LNCAP (cell line): ENCODE results near the gene EXOSC5.

Experiments
- CTCF ChIP-seq: fragments of 450-650 bp; IDR thresholded peaks from 2 replicates; pipeline ENCODE4 v1.5.1; 2017; ENCODE audit warnings: mild to moderate bottlenecking

Gene EXOSC5

GRCh38 chr19:41413947-41414346 lies 16.8 kb upstream of the EXOSC5 start:
- no peak for TF ChIP-seq CTCF

GRCh38 chr19:41412953-41413352 lies 15.8 kb upstream of the EXOSC5 start:
- no peak for TF ChIP-seq CTCF

GRCh38 chr19:41411968-41412265 lies 14.8 kb upstream of the EXOSC5 start:
- TF ChIP-seq CTCF = no peak

- TF ChIP-seq CTCF = no peak
These were observed 14.2 kb upstream of the EXOSC5 start for GRCh38 chr19:41411100-41411967.

GRCh38 chr19:41410336-41411054 lies 13.3 kb upstream of the EXOSC5 start:
- no peak for TF ChIP-seq CTCF

GRCh38 chr19:41409288-41409687 lies 12.1 kb upstream of the EXOSC5 start:
- TF ChIP-seq CTCF = no peak

GRCh38 chr19:41408256-41408655 lies 11.1 kb upstream of the EXOSC5 start:
- TF ChIP-seq CTCF = no peak
